ENCODE results near the gene HOXA10.

Gene HOXA10

DNA sequence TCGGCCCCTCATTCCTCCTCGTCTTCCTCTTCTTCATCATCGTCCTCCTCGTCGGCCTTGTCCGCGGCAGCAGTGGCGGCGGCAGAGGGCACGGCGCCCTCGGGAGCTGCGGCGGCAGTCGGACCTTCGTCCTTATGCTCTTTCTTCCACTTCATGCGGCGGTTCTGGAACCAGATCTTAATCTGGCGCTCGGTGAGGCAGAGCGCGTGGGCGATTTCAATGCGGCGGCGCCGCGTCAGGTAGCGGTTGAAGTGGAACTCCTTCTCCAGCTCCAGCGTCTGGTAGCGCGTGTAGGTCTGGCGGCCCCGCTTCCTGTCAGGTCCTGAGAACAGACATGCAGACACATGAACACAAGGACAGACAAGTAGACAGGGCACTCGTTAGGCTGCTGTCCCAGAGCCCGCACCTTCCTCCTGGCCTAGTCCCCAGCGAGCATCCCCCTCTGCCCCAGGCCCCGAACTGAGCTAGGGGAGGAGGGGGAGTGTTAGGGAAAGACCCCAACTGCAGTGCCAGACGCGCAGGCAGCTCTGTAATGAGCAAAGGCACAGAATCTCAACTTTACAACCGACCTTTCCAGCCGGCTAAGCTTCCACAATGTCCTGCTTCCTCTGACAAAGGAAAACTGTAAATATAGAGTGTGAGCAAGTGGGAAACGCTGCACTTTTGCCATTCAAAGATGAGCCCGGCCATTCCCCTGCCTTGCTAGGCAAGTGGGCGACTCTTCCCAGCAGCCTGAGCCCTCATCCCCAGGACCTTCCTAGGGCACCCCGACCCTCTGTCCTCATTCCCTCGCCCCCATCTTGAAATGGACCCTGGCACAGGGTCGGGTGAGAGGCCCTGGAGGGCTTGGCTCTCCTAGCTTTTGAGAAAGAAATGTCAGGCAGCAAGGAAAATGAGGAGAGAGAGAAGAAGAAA, 19.0 kb downstream of the HOXA10 start:
- DNase-seq, result peak; percentile 66

GRCh38 chr7:27154369-27154768, 19.8 kb downstream of the HOXA10 start:
- DNase-seq, result peak; percentile 49

DNA sequence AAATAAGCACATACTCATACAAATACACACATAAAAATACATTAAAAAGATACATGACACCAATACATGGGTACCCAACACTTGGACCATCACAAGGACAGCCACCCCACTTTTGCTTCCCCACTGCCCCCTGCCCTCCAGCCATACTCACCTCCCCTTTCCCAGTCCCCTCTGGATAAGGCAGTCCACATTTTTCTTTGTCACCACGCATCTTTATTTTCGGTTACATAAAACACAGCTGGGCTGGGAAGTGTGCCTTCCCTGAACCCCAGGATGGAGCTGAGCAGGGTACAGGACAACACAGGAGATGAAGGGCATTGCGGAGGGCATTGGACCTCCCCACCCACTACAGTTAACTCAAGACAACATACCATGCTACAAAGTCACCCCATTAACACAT, 20.6 kb downstream of the HOXA10 start:
- DNase-seq, result no peak

- DNase-seq, result peak; percentile 52
Observed at GRCh38 chr7:27152816-27153442, 21.2 kb downstream of the HOXA10 start.

DNA sequence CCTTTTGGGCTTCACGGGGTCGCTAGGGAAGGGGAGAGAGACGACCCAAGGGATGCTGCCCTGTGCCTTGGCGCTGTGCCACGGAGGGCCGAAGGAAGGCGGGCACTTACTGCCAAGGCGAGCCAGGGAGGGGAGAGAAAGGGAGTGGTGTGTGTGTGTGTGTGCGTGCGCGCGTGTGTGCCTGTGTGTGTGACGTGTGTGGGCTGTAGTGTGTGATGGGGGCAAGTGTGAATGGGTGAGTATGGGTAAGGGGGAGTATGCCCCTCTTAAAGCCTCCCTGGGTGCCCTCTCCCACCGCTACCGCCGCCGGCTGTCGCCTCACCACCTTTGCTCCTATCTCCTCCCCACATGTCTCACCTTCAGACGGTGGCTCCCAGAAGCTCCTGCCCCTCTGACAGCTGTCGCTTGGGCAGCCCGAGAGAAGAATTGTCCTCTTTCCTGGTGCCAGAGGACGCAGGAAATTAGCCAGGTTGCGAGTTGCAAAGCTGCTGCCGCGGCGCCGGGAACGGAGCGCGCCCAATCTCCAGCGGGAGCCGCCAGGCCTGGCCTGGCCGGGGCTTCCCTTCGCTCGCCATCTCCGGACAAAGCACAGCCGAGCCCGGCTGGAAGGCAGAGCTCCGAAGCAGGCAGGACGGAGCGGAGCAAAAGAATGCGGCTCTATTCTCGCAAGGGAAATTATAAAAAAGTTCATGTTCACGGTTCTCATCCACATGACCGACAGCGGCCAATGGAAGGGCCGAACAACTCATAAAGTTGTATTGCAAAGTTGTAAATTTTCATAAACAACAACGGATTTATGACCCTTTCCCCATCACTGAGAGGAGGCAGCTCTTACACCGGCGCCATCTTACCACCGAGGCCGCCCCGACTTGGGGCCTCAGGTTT, 21.9 kb downstream of the HOXA10 start, which contains the start of gene HOXA3:
Gene HOXA3 (minus strand): TSS at position 653 of the 885 bp plus-strand sequence. CDS start 41,943 bp downstream, outside the sequence.
- peak; percentile 56 for DNase-seq

- peak; percentile 56 for DNase-seq
Observed at GRCh38 chr7:27151341-27151930, 22.7 kb downstream of the HOXA10 start.

DNA sequence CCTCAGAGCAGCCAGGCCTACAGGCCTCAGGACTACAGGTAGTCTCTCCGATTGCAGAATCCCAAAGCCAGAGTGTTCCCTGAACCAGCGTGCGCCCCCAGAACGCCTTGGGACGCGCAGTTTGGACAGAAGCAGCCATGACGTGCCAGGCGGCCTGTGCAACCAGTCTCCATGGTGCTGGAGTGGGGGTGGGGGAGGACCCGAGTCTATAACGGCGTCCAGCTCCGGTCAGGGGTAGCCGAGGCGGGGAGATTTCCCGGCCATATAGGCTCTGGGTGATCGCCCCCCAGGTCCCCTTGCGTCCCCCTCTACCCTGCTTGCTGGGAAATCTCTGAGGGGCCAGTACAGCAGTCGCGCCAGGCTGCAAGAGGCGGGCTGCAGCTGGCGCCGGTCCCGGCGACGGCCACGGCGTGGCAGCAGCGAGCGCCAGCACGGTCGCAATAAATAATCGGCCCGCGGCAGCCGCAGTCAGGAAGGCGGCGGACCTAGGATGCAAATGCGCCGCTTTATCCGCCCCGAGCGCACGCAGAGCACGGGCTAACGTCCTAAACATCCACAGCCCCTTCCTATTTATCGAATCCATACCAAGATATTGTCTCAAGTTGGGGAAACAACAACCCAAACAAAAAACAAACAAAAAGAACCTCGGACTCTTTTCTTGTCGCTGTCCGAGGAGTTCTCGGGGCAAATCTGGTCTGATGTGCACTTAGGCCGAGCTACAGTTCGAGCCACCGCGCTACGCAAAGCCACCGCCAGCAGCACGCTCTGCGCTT, 23.4 kb downstream of the HOXA10 start:
- DNase-seq, result peak; percentile 83

DNA sequence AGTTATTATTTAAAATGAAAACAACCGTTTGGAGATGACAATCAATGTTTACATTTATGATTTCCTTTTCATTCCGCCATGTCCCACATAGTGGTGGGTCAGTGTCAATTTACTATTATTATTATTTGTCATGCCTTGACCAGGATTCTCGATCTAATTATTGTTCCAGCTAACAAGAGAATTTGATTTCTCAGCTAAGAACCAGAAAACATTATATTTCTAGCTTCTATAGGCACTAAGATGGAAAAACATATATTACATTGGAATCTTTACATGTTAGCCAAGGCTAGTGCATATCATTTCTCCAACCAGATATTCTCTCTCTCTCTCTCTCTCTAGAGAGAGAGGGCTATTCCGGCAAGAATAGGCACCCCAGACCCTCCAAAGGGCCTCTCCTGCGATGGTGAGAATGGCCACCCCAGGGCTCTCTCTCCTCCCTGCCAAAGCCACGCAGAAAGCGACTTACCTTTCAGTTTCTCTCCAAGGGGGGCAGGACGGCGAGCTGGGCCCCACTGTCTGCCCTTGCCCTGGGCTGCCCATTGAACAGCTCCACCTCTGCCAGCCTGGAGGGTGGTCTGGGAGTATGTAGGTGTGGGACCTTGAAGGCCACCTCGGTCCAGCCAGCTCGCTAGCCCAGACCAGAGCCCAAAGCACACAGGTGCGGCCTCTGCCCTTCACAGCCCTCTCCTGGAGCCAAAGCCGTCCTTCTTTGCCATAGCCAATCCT, 24.1 kb downstream of the HOXA10 start:
- peak; percentile 51 for DNase-seq

GRCh38 chr7:27148756-27149641, 25.1 kb downstream of the HOXA10 start:
- peak; percentile 48 for DNase-seq

GRCh38 chr7:27148031-27148755, 25.9 kb downstream of the HOXA10 start:
- DNase-seq, result peak; percentile 46

DNA sequence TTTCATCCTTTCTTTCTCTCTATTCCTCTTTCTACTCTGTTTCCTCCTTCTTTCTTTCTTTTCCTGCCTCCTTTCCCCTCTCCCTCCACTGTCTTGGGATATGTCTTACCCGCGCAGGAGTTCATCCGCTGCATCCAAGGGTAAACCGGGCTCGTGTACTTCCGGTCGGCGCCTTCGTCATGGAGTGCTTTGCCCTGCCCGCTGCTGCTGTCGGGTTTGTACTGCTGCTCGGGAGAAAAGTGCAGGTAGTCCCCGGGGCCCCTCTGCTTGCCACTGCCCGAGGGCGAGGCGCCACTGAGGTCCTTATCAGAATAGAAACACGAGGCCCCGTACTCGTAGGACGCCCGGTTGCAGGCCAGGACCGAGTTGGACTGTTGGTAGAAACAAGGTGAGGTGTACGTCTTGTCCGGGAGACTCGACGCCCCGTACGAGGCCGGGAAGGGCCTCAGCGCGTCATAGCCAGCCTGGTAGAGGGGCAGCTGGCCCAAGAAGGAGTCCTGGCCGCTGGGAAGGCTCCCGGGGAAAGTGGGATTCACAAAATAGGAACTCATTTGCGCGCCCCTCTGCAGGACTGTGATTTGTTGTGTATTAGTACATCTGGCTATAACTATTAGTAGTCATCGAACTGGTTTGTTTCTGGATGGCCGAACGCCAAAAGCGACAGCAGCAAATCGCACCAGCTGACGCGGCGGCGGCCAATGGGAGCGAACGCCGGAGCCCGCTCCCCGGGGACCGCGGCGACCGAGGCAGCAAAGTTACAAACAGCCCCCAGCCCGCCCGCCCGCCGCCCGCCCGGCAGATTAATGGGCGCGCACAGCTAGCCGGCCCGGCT, 26.7 kb downstream of the HOXA10 start, which contains the start of gene HOXA6:
Gene HOXA6 (minus strand): TSS at position 576 of the 832 bp plus-strand sequence. CDS start 25 bp downstream, at position 551.
- peak; percentile 57 for DNase-seq

- no peak for DNase-seq
Observed at GRCh38 chr7:27146491-27147198, 27.5 kb downstream of the HOXA10 start.

DNA sequence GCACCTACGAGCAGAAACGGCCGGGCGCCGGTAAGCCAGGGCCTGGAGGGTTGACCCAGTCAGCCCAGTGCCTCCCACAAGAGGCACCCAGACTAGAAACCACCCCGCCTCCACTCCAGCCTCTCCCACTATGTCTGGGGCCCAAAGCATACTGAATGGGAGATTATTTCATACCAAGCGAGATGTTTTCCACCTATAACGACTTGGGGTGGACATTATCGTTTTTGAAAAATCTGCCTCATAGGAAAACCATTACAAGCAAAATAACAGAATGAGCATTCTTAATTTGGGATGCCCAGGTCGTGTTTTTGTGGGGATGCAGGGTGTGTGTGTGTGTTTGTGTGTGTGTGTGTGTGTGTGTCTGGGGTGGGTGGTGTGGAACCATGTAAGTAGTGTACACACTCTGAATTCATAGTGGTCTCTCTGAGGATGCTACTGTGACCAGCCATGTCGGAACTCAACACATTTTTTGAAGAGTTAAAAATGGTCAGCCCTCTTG, 28.2 kb downstream of the HOXA10 start:
- no peak for DNase-seq

- no peak for DNase-seq
Observed at GRCh38 chr7:27145165-27145913, 28.8 kb downstream of the HOXA10 start.

DNA sequence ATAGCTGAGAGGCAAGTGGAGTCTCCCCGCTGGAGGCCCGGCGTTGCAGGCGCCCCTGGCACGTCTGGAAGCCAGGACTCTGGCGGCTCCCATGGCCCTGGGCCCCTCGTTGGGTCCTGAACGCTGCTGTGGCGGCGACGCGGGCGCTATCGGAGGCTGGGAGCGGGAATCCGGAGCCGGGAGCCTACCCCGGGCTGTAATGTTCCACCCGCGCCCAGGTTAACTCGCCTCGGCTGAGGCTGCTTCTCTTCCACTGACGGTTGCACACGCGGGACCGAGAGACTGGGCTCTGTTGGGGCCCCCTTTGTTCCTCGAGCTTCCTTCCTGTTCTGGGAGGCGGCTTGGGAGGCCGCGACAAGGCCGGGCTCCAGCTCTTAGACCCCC, 29.3 kb downstream of the HOXA10 start:
- DNase-seq, result no peak

DNA sequence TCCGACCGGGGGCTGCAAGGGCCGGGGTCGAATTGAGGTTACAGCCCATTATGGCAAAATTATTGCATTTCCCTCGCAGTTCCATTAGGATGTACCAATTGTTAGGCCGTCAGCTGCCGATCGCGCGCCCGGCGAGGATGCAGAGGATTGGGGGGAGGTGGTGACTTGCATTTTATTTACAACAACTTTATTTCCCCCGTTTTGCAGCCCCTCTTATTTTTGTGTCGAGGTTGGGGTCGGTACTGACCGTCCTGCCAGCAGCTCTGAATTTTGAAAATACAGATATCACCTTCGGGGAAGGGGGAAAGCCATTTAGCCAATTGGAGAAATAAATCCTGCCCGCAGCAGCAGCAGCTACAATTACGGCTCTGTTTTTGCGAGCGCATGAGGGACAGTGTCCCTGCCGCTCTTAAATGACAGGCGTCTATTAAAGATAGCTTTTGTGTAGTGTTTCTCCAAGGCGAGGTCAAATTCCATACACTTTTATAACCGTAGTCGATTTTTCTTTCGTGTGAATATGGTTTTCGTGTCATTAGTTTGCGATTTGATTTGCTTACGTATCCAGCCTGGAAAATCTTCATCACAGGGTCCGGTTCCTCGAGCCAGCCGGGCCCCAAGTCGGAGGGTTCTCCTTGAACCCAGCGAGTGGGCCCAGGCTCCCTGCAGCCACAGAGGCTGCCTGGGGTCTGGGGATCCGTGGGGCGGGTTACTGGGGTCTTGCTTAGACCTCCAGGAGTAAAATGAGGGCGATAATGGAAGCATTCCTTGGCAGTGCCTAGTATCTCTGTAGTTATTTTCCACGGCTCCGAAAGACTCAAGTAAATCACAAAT, 30.0 kb downstream of the HOXA10 start:
- DNase-seq, result peak; percentile 22

Data from activated CD8-positive, alpha-beta memory T cell treated with anti-CD3 and anti-CD28 coated beads, Interleukin-2, amount 50 U/mL, for 48 hours (primary cell).